Left renal cortex interstitium (tissue), 4 donors: Measurements from ENCODE around the gene KCNJ18. TPM values are rescaled to one million over a fixed set of nuclear protein-coding genes. Genes with fewer than 3 reads are reported as not detected.
"Not testable (repeated sequence)": the region's sequence is repeated elsewhere in the genome, so short reads cannot be mapped to it uniquely, and the experiment has no call there.

Source experiments
- DNase-seq, 4 donors: peaks; one replicate each; pipeline ENCODE4 v3.0.0-alpha.2; 2013; ENCODE audit warnings: low read depth in 4 of 4, low spot score in 2 of 4, missing footprints in 1 of 4
- polyA plus RNA-seq, 4 donors: library from polyadenylated mRNA; unstranded; fragments of 120-200 nt; gene quantifications; one replicate each; pipeline ENCODE4 v1.2.1, GENCODE V29; 2013; ENCODE audit not compliant: insufficient read length in 4 of 4

Gene KCNJ18
- polyA plus RNA-seq, 4 donors = 0.07 TPM; not detected in 3

GRCh38 chr17:21670361-21671155 lies 21.8 kb upstream of the KCNJ18 start:
- DNase-seq = not testable (repeated sequence)

GRCh38 chr17:21671437-21671836 lies 20.9 kb upstream of the KCNJ18 start:
- DNase-seq = not testable (repeated sequence)

GRCh38 chr17:21671871-21672270 lies 20.5 kb upstream of the KCNJ18 start:
- DNase-seq = not testable (repeated sequence)

GRCh38 chr17:21673451-21674241 lies 18.7 kb upstream of the KCNJ18 start:
- not testable (repeated sequence) for DNase-seq

- no peak for DNase-seq
Measured at GRCh38 chr17:21674242-21674731, 18.0 kb upstream of the KCNJ18 start.

- not testable (repeated sequence) for DNase-seq
Measured at GRCh38 chr17:21674891-21675738, 17.2 kb upstream of the KCNJ18 start.

GRCh38 chr17:21675739-21676130 lies 16.6 kb upstream of the KCNJ18 start:
- not testable (repeated sequence) for DNase-seq

- DNase-seq = no peak
Measured at GRCh38 chr17:21676281-21677111, 15.8 kb upstream of the KCNJ18 start.

- DNase-seq = no peak
Measured at GRCh38 chr17:21677126-21677910, 15.0 kb upstream of the KCNJ18 start.

GRCh38 chr17:21677911-21678310 lies 14.4 kb upstream of the KCNJ18 start:
- no peak for DNase-seq

GRCh38 chr17:21678393-21679081 lies 13.8 kb upstream of the KCNJ18 start:
- no peak for DNase-seq

GRCh38 chr17:21679256-21680146 lies 12.8 kb upstream of the KCNJ18 start:
- DNase-seq = no peak

- no peak for DNase-seq
Measured at GRCh38 chr17:21680366-21680765, 12.0 kb upstream of the KCNJ18 start.

- DNase-seq = not testable (repeated sequence)
Measured at GRCh38 chr17:21680850-21681351, 11.4 kb upstream of the KCNJ18 start.

- not testable (repeated sequence) for DNase-seq
Measured at GRCh38 chr17:21681576-21681975, 10.7 kb upstream of the KCNJ18 start.

GRCh38 chr17:21682130-21682529 lies 10.2 kb upstream of the KCNJ18 start:
- not testable (repeated sequence) for DNase-seq

- DNase-seq = not testable (repeated sequence)
Measured at GRCh38 chr17:21683142-21683712, 9.1 kb upstream of the KCNJ18 start.
